Skeletal muscle cell (primary cell): ENCODE results near the gene AMIGO1.
A peak's percentile ranks its signal among the peaks of the same experiment; 100 is the strongest.

Source experiments
- DNase-seq: peaks from one replicate; pipeline ENCODE4 v3.0.0-alpha.2; 2010; ENCODE audit warnings: low read depth
- H3K4me3 ChIP-seq: 2 replicates; pipeline ENCODE4 v1.5.1; 2011; ENCODE audit warnings: low read depth, mild to moderate bottlenecking, control low read depth, low read length, moderate library complexity

Gene AMIGO1

DNA sequence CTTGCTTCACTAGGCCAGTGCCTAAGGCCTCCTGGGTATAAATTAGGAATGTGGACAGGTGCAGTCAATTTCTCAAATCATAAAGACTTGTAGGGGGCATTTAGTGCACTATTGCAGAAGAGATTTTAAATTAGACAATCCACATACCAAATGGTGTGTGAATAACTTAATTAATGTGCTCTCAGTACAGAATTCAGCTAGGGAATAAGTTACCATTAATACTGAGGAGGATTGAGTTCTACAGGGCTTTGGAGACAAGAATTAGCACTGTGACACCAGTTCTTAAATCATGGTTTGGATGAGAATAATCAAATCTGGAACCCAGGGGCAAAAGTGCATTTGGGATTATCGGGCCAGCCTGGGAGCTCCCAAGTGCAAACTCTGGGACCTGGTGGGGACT lies 41.5 kb downstream of the AMIGO1 start:
- DNase-seq = no peak
- H3K4me3 ChIP-seq = no peak overlapping the region

DNA sequence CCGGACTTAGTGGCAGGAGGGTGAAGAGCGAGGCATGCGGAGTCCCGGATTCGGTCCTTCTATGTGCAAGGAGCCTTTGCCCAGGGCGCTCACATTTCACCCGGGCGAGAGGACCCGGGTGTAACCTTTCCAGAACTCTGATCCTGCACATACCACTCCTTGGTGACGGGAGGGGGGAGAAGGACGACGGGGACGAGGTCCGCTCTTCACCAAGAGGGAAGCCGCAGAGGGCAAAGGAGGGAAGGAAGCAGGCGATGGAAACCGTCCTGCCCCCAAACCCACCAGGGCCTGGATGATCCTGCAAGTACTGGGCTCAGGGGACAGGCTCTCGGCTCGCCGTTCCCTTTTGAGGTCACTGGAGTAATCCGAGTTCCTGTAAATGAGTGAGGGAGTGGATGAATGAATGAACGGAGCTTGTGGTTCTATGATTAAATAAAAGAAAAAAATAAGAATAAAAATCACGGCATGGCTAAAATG lies 42.2 kb downstream of the AMIGO1 start:
- no peak overlapping the region for H3K4me3 ChIP-seq
- no peak for DNase-seq

DNA sequence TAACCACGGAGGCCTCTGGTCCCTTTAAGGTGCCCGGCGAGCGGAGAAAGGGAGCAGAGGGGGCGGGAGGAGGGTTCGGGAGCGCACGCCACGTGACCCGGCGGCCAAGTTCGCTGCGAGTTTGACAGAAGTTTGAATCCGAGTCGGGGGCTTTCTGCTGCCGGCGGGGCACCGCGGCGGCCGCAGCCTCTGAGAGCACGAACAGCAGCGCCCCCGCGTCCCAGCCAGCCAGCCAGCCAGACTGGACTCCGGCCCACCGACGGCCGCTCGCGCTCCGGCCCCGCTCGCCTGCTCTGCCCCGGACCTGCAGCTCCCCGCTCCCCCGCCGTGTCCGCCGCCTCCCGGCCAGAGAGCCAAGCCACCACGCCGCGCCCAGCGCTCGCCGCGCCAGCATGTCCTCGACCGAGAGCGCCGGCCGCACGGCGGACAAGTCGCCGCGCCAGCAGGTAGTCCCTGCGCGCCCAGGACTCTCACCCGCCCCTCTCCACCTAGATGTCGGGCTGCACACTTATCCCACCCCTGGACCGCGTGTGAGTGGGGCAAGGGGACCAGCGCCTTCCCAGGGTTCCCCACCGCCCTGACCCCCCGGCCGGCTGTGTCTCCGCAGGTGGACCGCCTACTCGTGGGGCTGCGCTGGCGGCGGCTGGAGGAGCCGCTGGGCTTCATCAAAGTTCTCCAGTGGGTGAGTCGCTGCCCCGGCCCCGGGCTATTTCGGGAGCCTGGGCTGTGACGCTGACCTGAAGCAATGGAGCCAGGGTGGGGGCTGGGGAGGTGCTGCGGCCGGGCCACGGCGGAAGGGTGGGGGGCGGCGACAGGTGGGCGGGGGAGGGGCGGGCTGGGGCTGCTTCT lies 42.9 kb downstream of the AMIGO1 start, which contains the start of gene SYPL2:
Gene SYPL2, plus strand, starts transcription at position 95 of the 849 bp plus-strand sequence. Its CDS starts 298 bp downstream, at position 393.
- no peak for DNase-seq
- peak within 1 kb of the TSS; percentile 50 for H3K4me3 ChIP-seq

DNA sequence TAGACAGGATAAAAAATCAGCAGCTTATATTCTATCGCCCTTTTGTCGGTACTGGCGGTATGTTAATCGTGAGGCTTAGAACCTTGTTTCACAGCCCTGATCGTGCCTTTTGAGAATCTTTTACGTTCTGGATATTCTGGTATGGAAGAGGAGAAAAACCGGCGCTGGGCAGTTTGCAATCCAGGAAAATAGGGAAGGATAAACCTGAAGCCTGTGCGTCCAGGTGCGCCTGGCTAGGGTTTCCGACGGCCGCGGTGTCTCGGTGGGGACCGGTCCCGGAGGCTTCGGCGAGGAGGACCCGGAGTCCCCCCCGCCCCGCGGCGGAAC lies 43.4 kb downstream of the AMIGO1 start:
- no peak for DNase-seq
- H3K4me3 ChIP-seq = peak overlapping the region; percentile 50

DNA sequence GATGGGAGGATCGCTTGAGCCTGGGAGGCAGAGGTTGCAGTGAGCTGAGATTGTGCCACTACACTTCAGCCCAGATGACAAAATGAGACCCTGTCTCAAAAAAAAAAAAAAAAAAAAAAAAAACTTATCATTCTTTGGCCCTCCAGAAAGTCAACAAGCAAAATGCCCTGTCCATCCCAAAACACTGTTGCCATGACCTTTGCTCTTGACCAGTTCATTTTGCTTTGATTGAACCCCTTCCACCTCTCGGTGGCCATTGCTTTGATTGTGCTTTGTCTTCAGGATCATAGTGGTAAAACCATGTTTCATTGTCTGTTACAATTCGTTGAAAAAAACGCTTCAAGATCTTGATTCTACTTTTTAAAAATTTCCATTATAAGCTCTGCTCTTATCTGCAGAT lies 51.7 kb downstream of the AMIGO1 start:
- no peak for DNase-seq
- no peak overlapping the region for H3K4me3 ChIP-seq

DNA sequence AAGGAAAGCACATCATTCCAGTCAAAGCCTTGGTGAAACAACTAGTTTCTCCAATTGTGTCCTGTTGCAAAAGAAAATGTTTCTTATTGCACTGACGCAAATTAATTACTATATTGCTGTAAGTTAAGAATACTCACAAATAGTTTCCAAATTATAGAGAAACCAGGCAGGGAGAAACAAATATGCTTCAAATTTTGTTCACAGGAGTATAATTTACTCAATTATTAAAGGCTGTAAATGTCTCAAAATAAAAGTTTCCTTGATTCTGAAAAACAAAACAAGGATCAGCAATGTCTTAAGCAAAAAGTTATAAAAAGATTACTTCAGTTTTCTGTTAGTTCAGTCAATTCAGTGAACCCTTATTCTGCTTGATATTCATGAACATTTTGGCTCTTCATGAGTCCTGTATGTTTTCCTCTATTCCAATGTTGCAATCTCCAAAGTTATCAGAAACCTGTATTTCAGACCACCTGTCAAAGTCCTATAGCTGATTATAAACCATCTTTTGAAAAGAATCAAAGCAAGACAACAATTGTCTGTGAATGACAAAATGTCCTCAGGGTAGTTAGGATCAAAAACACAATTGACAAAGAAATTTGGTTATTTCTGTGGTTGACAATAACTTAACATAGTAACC lies 54.9 kb downstream of the AMIGO1 start:
- no peak for DNase-seq
- no peak overlapping the region for H3K4me3 ChIP-seq
